Measurements from ENCODE around the gene MXD4.

DNA sequence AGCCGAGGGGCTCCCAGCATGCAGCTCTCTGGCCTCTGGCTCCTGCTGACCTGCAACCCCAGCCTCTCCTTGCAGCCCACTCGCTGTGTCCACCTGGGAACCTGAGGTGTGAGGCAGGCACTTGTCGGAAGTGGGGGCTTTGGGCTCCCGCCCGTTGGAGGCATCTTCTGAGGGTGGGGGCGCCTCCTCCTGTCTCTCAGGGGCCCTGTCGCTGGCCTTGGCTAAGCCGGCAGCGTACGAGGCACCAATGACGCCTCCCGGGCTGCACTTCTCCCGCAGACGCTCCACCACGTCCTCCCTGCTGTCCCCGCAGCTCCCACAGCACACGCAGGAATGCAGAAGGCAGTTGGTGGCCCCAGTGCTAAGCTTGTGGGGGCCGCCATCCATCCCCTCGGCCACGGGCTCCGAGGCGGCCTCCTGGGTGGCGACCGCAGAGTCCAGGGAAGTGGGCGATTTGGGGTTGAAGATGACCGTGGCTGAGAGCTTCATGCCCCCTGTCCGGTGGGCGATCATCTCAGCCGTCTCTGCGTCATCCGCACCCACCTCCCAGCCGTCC is 42.5 kb upstream of the MXD4 start:
- TF ChIP-seq, protein P1, sequence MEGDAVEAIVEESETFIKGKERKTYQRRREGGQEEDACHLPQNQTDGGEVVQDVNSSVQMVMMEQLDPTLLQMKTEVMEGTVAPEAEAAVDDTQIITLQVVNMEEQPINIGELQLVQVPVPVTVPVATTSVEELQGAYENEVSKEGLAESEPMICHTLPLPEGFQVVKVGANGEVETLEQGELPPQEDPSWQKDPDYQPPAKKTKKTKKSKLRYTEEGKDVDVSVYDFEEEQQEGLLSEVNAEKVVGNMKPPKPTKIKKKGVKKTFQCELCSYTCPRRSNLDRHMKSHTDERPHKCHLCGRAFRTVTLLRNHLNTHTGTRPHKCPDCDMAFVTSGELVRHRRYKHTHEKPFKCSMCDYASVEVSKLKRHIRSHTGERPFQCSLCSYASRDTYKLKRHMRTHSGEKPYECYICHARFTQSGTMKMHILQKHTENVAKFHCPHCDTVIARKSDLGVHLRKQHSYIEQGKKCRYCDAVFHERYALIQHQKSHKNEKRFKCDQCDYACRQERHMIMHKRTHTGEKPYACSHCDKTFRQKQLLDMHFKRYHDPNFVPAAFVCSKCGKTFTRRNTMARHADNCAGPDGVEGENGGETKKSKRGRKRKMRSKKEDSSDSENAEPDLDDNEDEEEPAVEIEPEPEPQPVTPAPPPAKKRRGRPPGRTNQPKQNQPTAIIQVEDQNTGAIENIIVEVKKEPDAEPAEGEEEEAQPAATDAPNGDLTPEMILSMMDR (IDR thresholded peaks at IDR 0.05 in 4 of 5, conservative IDR thresholded peaks at IDR 0.05 in 1 of 5) = no peak
- no peak for TF ChIP-seq POLR2A (IDR thresholded peaks at IDR 0.05)
